D721Med (cell line): Measurements from ENCODE around the gene RAB3A.

Source experiments
- DNase-seq: peaks from one replicate; pipeline ENCODE4 v3.0.0; 2011; ENCODE audit warnings: low spot score; ENCODE audit not compliant: insufficient read length
- FAIRE-seq: peaks from 2 replicates; lab custom pipeline; 2011; peaks lifted over from hg19 to GRCh38; lab: Jason Lieb, UNC
- TF ChIP-seq, protein P1 (sequence below): IDR thresholded peaks from 2 replicates; pipeline ENCODE4 v1.5.1; 2012; ENCODE audit warnings: mild to moderate bottlenecking, control low read depth; ENCODE audit not compliant: insufficient read depth; ENCODE audit errors: missing control alignments

RAB3A gene

DNA sequence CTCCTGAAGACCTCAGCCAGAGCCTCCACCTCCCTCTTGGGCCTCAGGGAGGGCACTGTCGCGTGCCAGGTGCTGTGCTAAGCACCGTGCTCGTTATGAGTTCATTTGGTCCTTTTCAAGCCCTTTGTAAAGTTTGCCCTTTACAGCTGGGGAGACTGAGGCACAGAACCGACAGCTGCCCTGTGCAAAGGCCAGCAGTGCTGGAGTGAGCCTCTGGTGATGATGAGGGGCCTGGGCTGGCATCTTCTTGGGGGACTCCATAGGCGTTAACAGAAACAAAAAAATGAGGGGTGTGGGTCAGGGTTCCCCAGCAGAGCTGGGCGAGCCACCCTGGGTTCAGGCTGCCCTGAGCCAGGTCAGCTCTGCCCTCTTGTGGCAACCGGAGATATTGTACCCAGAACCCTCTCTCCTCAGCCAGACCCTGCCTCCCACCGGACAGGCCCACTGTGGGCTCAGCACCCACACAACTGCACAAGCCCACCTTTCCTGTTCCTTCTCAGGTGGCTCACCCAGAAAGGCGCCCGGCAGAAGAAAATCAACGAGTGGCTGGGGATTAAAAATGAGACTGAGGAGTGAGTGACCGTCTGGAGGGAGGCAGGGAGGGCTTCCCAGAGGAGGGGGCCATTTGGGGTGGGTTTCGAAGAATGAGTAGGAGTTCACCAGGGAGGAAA is 35.7 kb downstream of the RAB3A start:
- FAIRE-seq (no peak), DNase-seq (peak; percentile 97)
- TF ChIP-seq, protein P1, sequence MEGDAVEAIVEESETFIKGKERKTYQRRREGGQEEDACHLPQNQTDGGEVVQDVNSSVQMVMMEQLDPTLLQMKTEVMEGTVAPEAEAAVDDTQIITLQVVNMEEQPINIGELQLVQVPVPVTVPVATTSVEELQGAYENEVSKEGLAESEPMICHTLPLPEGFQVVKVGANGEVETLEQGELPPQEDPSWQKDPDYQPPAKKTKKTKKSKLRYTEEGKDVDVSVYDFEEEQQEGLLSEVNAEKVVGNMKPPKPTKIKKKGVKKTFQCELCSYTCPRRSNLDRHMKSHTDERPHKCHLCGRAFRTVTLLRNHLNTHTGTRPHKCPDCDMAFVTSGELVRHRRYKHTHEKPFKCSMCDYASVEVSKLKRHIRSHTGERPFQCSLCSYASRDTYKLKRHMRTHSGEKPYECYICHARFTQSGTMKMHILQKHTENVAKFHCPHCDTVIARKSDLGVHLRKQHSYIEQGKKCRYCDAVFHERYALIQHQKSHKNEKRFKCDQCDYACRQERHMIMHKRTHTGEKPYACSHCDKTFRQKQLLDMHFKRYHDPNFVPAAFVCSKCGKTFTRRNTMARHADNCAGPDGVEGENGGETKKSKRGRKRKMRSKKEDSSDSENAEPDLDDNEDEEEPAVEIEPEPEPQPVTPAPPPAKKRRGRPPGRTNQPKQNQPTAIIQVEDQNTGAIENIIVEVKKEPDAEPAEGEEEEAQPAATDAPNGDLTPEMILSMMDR = peak; percentile 63

DNA sequence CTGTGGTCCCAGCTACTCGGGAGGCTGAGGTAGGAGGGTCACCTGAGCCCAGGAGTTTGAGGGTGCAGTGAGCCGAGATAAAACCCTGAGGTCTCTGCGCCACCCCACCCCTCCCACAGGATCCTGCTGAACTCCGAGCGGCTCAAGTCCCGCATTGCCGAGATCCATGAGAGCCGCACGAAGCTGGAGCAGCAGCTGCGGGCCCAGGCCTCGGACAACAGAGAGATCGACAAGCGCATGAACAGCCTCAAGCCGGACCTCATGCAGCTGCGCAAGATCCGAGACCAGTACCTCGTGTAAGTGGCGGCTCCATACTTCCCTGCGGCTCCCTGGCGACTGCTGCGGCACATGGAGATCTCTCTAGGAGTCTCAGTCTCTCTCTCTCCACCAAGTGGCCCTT is 36.8 kb downstream of the RAB3A start:
- TF ChIP-seq, protein P1 = no peak
- DNase-seq (peak; percentile 19), FAIRE-seq (no peak)

DNA sequence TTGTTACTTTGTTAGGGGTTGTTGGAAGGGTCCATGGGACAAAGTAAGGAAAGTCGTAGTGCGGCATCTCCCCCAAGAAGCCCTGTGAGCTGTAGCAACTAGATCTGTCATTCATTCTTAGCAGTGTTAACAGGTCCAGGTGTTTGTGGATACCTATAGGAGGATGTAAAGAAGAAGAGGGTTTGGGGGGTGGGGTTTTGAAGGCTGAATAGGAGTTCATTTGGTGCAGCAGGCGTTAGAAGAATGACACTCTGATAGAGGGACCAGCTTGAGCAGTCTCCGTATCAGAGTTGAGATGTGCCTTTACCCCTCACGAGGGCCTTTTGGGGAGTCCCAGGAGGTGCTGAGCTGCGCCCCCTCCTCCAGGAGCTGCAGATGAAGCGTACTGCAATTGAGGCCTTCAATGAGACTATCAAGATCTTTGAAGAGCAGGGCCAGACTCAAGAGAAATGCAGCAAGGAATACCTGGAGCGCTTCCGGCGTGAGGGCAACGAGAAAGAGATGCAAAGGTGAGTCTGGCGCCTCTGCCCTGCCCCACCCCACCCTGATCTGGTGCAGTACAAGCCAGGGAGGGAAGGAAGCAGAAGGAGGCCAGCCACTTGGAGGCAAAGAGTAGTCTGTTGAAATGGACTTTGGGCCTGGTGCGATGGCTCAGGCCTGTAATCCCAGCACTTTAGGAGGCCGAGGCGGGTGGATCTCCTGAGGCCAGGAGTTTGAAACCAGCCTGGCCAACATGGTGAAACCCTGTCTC is 37.9 kb downstream of the RAB3A start:
- DNase-seq (no peak), FAIRE-seq (no peak)
- TF ChIP-seq, protein P1 = no peak

DNA sequence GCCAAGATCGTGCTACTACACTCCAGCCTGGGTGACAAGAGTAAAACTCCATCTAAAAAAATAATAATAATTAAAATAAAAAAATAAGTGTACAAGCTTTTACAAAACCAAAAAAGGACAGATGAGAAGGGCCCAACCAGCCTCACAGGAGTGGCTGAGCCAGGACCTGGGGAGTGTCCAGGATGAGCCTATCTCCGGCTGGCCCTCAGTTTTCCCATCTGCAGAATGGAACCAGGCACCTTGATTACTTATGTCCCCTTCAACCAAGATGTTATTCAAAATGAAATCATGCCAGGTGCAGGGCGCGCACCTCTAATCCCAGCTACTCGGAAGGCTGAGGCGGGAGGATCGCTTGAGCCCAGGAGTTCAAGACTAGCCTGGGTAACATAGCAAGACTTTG is 39.8 kb downstream of the RAB3A start:
- DNase-seq (no peak), FAIRE-seq (no peak)
- TF ChIP-seq, protein P1 = no peak

DNA sequence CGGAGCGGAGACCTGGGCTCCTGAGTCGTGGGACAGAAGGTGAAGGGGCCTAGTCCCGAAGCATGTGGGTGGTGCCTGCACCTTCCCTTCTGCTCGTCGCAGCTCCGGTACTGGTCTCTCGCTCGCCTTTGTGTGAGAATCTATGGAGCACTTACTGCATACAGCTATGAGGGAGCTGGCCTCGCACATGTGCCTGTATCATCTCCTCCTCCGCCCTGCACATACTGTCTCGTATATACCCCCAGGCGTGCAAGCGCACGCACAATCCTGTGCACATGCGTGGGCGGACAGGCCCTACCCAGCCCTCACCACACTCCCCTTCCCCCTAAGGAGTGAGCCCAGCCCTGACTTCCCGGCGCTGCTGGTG is 42.2 kb downstream of the RAB3A start:
- no peak for FAIRE-seq
- no peak for DNase-seq
- TF ChIP-seq, protein P1 = no peak

DNA sequence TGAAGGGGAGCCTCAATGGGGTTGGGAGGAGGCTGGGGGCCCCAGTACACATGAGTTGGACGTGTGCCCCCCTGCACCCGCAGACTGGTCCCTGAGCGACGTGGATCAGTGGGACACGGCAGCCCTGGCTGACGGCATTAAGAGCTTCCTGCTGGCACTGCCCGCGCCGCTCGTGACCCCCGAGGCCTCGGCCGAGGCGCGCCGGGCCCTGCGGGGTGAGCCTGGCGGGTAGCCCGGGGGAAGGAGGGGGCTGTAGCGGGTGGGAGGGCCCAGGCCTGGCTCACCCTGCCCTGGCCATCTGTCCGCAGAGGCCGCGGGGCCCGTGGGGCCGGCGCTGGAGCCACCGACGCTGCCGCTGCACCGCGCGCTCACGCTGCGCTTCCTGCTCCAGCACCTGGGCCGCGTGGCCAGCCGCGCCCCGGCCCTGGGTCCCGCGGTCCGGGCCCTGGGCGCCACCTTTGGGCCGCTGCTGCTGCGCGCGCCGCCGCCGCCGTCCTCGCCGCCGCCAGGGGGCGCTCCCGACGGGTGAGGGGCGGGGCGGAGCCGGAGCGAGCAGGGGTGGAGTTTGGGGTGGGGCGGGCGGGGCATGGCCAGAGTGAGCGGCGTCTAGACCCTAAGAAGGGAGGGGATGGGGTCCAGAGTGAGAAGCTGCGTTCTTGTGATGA is 42.7 kb downstream of the RAB3A start:
- DNase-seq (peak; percentile 94), FAIRE-seq (no peak)
- TF ChIP-seq, protein P1 = peak; percentile 69

DNA sequence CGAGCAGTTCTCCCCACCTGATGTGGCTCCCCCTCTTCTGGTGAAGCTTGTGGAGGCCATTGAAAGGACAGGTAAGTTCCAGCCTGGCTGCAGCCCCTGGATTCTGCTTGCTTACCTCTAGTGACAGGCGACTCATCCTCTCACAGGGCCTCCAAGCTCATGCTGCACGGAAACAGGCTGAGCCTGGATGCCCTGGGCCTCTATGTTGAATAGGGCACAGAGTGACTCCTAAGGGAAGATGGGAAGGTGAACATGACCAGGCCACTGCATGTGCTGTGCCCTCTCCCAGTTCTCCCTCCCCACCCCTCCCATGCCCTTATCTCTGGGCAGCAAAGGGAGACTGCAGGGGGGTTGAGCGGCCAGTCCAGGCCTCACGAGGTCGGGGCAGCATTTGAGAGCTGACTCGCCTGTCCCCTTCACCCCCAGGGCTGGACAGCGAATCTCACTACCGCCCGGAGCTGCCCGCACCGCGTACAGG is 43.3 kb downstream of the RAB3A start:
- TF ChIP-seq, protein P1 = no peak
- FAIRE-seq (no peak), DNase-seq (no peak)
